H1 (cell line): ENCODE measurements around the gene DSG2. TPM values are rescaled to one million over a fixed set of nuclear protein-coding genes. Genes with fewer than 3 reads are reported as not detected.

ENCODE experiments used
- CTCF ChIA-PET: fragments of 300-600 bp; sonication (Branson Sonifier 250); formaldehyde crosslinking; loops from one replicate; lab custom pipeline; 2021; ENCODE audit not compliant: partially characterized antibody; lab: Charles Lee
- POLR2A ChIA-PET: fragments of 300-600 bp; sonication (Branson Sonifier 250); formaldehyde crosslinking; loops from one replicate; lab custom pipeline; 2021; ENCODE audit warnings: inconsistent platforms; ENCODE audit not compliant: partially characterized antibody; lab: Charles Lee
- DNase-seq, 2 experiments: peaks; one replicate each; pipeline versions ENCODE4 v3.0.0 to v3.0.0-alpha.2; 2010 to 2022; ENCODE audit warnings: low spot score in 2 of 2, low read depth in 1 of 2, mixed read lengths in 1 of 2
- FAIRE-seq: peaks from 2 replicates; lab custom pipeline; 2011; peaks lifted over from hg19 to GRCh38; lab: Jason Lieb, UNC
- H2AFZ ChIP-seq: 2 replicates; pipeline ENCODE4 v1.8.1; 2012; ENCODE audit warnings: low read length, inconsistent platforms
- H2AK5ac ChIP-seq: 2 replicates; pipeline ENCODE4 v1.6.1; 2013; ENCODE audit warnings: low read depth, low read length
- H2BK120ac ChIP-seq: replicated peaks from 2 replicates; pipeline ENCODE3; 2013; ENCODE audit warnings: low read depth, low read length, inconsistent platforms
- H2BK12ac ChIP-seq: 2 replicates; pipeline ENCODE4 v1.6.1; 2013; ENCODE audit warnings: low read depth, low read length
- H2BK15ac ChIP-seq: 2 replicates; pipeline ENCODE4 v1.6.1; 2013; ENCODE audit warnings: low read length
- H2BK20ac ChIP-seq: 2 replicates; pipeline ENCODE4 v1.6.1; 2013; ENCODE audit warnings: low read length
- H2BK5ac ChIP-seq: 2 replicates; pipeline ENCODE4 v1.6.1; 2013; ENCODE audit warnings: low read depth, low read length
- H3K14ac ChIP-seq: 2 replicates; pipeline ENCODE4 v1.6.1; 2013; ENCODE audit warnings: inconsistent platforms; ENCODE audit not compliant: insufficient read length
- H3K18ac ChIP-seq: 2 replicates; pipeline ENCODE4 v1.6.1; 2013; ENCODE audit warnings: low read length; ENCODE audit errors: extremely low read depth
- H3K23ac ChIP-seq: 2 replicates; pipeline ENCODE4 v1.6.1; 2013; ENCODE audit warnings: inconsistent platforms; ENCODE audit not compliant: insufficient read length
- H3K23me2 ChIP-seq: 2 replicates; pipeline ENCODE4 v1.6.1; 2013; ENCODE audit warnings: low read depth, low read length
- H3K27ac ChIP-seq: 2 replicates; pipeline ENCODE4 v1.6.1; 2011; ENCODE audit warnings: low read depth, low read length, inconsistent platforms
- H3K27me3 ChIP-seq, 4 experiments: replicated peaks in 1 of 4; 1 replicate in 1 of 4; 2 replicates in 3 of 4; pipeline versions ENCODE4 v1.6.1 to v1.8.1; 2011 to 2013; ENCODE audit warnings: low read length in 3 of 4, mild to moderate bottlenecking in 3 of 4, inconsistent platforms in 2 of 4, mixed read lengths in 2 of 4, moderate library complexity in 1 of 4; ENCODE audit not compliant: control insufficient read depth in 3 of 4, insufficient read depth in 3 of 4; ENCODE audit errors: extremely low read depth in 1 of 4
- H3K36me3 ChIP-seq, 4 experiments: 2 replicates each; pipeline versions ENCODE4 v1.6.1 to v1.8.1; 2011 to 2013; ENCODE audit warnings: mild to moderate bottlenecking in 4 of 4, low read length in 3 of 4, moderate library complexity in 2 of 4, control low read depth in 1 of 4, inconsistent platforms in 1 of 4; ENCODE audit not compliant: insufficient read depth in 4 of 4, control insufficient read depth in 2 of 4
- H3K4ac ChIP-seq: replicated peaks from 2 replicates; pipeline ENCODE3; 2013; ENCODE audit warnings: low read length, low read depth, mixed read lengths, inconsistent platforms; ENCODE audit not compliant: insufficient read length
- H3K4me1 ChIP-seq, 4 experiments: replicated peaks in 1 of 4; 1 replicate in 1 of 4; 2 replicates in 3 of 4; pipeline versions ENCODE4 v1.6.1 to v1.8.1; 2011 to 2013; ENCODE audit warnings: low read length in 3 of 4, inconsistent platforms in 2 of 4, mixed read lengths in 1 of 4; ENCODE audit not compliant: insufficient read depth in 4 of 4, control insufficient read depth in 3 of 4
- H3K4me2 ChIP-seq, 2 experiments: 2 replicates each; pipeline versions ENCODE4 v1.6.1 to v1.8.1; 2011 to 2013; ENCODE audit warnings: low read depth in 2 of 2, low read length in 2 of 2, control low read depth in 1 of 2, inconsistent platforms in 1 of 2, mild to moderate bottlenecking in 1 of 2; ENCODE audit not compliant: insufficient read depth in 1 of 2
- H3K4me3 ChIP-seq, 4 experiments: fragments of 200-600, 300-600 bp in 1 of 4; sonication (generic), shearing (Covaris generic), sonication (Bioruptor Twin) in 1 of 4; 2 replicates each; pipeline versions ENCODE4 v1.5.1 to v1.8.1; 2011 to 2016; ENCODE audit warnings: low read length in 4 of 4, low read depth in 3 of 4, control low read depth in 2 of 4, inconsistent platforms in 2 of 4, mild to moderate bottlenecking in 2 of 4, mixed read lengths in 1 of 4, moderate library complexity in 1 of 4; ENCODE audit not compliant: insufficient read depth in 2 of 4; ENCODE audit errors: extremely low read depth in 1 of 4
- H3K56ac ChIP-seq: replicated peaks from 2 replicates; pipeline ENCODE3; 2013; ENCODE audit warnings: low read depth, mild to moderate bottlenecking, mixed read lengths, low read length, inconsistent platforms; ENCODE audit not compliant: insufficient read length
- H3K79me1 ChIP-seq: 2 replicates; pipeline ENCODE4 v1.6.1; 2013; ENCODE audit warnings: low read depth, low read length, control low read depth
- H3K79me2 ChIP-seq, 2 experiments: 2 replicates each; pipeline versions ENCODE4 v1.6.1 to v1.8.1; 2012 to 2013; ENCODE audit warnings: low read length in 2 of 2, mild to moderate bottlenecking in 2 of 2, inconsistent platforms in 1 of 2; ENCODE audit not compliant: insufficient read depth in 2 of 2, control insufficient read depth in 1 of 2
- H3K9ac ChIP-seq, 4 experiments: replicated peaks in 1 of 4; 1 replicate in 1 of 4; 2 replicates in 3 of 4; pipeline versions ENCODE4 v1.6.1 to v1.8.1; 2011 to 2013; ENCODE audit warnings: low read depth in 3 of 4, low read length in 3 of 4, control low read depth in 2 of 4, mild to moderate bottlenecking in 2 of 4, moderate library complexity in 2 of 4, inconsistent platforms in 1 of 4; ENCODE audit errors: extremely low read depth in 1 of 4
- H3K9me3 ChIP-seq, 2 experiments: 2 replicates each; pipeline versions ENCODE4 v1.6.1 to v1.8.1; 2012 to 2013; ENCODE audit warnings: mild to moderate bottlenecking in 2 of 2, moderate library complexity in 2 of 2, control low read depth in 1 of 2, inconsistent platforms in 1 of 2, low read depth in 1 of 2, low read length in 1 of 2, mixed read lengths in 1 of 2; ENCODE audit not compliant: insufficient read depth in 2 of 2
- H4K20me1 ChIP-seq, 2 experiments: replicated peaks in 1 of 2; 2 replicates each; pipeline versions ENCODE3 to v1.8.1; 2011 to 2013; ENCODE audit warnings: inconsistent platforms in 2 of 2, low read length in 2 of 2, mild to moderate bottlenecking in 1 of 2; ENCODE audit not compliant: insufficient read depth in 2 of 2, control insufficient read depth in 1 of 2
- H4K5ac ChIP-seq: 2 replicates; pipeline ENCODE4 v1.6.1; 2013; ENCODE audit warnings: low read length, low read depth, mixed read lengths, inconsistent platforms; ENCODE audit not compliant: insufficient read length
- H4K8ac ChIP-seq: 2 replicates; pipeline ENCODE4 v1.8.0; 2013; ENCODE audit warnings: mild to moderate bottlenecking, moderate library complexity, low read length, inconsistent platforms; ENCODE audit not compliant: insufficient read depth; ENCODE audit errors: extremely low read depth
- H4K91ac ChIP-seq: replicated peaks from 2 replicates; pipeline ENCODE3; 2013; ENCODE audit warnings: low read length, mixed read lengths, inconsistent platforms; ENCODE audit not compliant: insufficient read length
- CBX8 ChIP-seq: fragments of 300-800, 300-1000 bp; sonication (generic); IDR thresholded peaks from 2 replicates; pipeline ENCODE4 v1.7.1; 2016; ENCODE audit warnings: low read depth, low read length, borderline replicate concordance
- CREB1 ChIP-seq: IDR thresholded peaks from 2 replicates; pipeline ENCODE4 v1.6.1; 2012; ENCODE audit warnings: inconsistent platforms
- EGR1 ChIP-seq: IDR thresholded peaks from 2 replicates; pipeline ENCODE4 v1.6.1; 2011; ENCODE audit warnings: low read depth, low read length, borderline replicate concordance
- POLR2AphosphoS5 ChIP-seq: IDR thresholded peaks from 2 replicates; pipeline ENCODE4 v1.6.1; 2011; ENCODE audit warnings: low read depth, low read length
- RBBP5 ChIP-seq: IDR thresholded peaks from 2 replicates; pipeline ENCODE4 v1.7.1; 2012; ENCODE audit warnings: low read depth, mild to moderate bottlenecking, inconsistent platforms, low read length, moderate library complexity, borderline replicate concordance
- RNF2 ChIP-seq: fragments of 200-900, 300-1000 bp; sonication (generic); IDR thresholded peaks from 2 replicates; pipeline ENCODE4 v1.7.1; 2016; ENCODE audit warnings: borderline replicate concordance, low read depth, mild to moderate bottlenecking, antibody characterized with exemption, low read length; ENCODE audit not compliant: poor library complexity, severe bottlenecking; ENCODE audit errors: missing control alignments
- SAP30 ChIP-seq: fragments of 300-600 bp; sonication (generic); IDR thresholded peaks from 2 replicates; pipeline ENCODE4 v1.7.1; 2012; ENCODE audit warnings: low read length, moderate library complexity, mild to moderate bottlenecking, inconsistent platforms; ENCODE audit not compliant: insufficient read depth, insufficient replicate concordance
- SUZ12 ChIP-seq: fragments of 200-600 bp; sonication (generic); IDR thresholded peaks from 2 replicates; pipeline ENCODE4 v1.6.1; 2012; ENCODE audit warnings: mild to moderate bottlenecking, inconsistent platforms, low read length, moderate library complexity, mixed read lengths
- TAF7 ChIP-seq: optimal IDR thresholded peaks from 2 replicates; pipeline ENCODE3; 2011; ENCODE audit warnings: low read depth, mild to moderate bottlenecking, inconsistent platforms, low read length, moderate library complexity, borderline replicate concordance
- YY1 ChIP-seq: IDR thresholded peaks from 2 replicates; pipeline ENCODE4 v1.6.1; 2011; ENCODE audit warnings: low read depth, mild to moderate bottlenecking, low read length
- ZNF274 ChIP-seq: IDR thresholded peaks from 2 replicates; pipeline ENCODE4 v1.7.0; 2012; ENCODE audit warnings: low read length, borderline replicate concordance; ENCODE audit errors: extremely low read depth
- polyA plus RNA-seq, 7 experiments: library from polyadenylated mRNA; depleted of rRNA in 3 of 7; stranded (reverse) in 5 of 7; unstranded in 2 of 7; fragments of >200 nt in 5 of 7; fragments of 200-250 nt in 2 of 7; gene quantifications; 1 replicate in 5 of 7; 2 replicates in 1 of 7; 4 replicates in 1 of 7; pipeline versions ENCODE4 v1.2.1 to v1.2.3, GENCODE V29; 2011 to 2013; ENCODE audit warnings: missing spikeins in 2 of 7, mixed read lengths in 2 of 7
- total RNA-seq: library from RNA; stranded (reverse); fragmentation: NEBNext Ultra II Directional; extraction: Animal tissue kit (Norgen Biotek cat#: 25700); gene quantifications from 2 replicates; pipeline ENCODE4 v1.2.1, GENCODE V29; 2021

DSG2 gene
- total and polyA plus RNA-seq, 2 of the 8 experiments (the other 6 are each of a cell fraction or from before 2014, with no cell fraction given): 60.1 to 144 TPM

- Histone ChIP-seq H3K4ac (no peak overlapping the region), H3K4me3 (no peak overlapping the region), H4K8ac (no peak overlapping the region), H3K4me2 (no peak overlapping the region), H3K23me2 (no peaks in the 10 kb centered on the region), H3K18ac (no peak overlapping the region), H2BK15ac (no peak overlapping the region), H3K23ac (no peak overlapping the region), H3K4me1 (no peaks in the 10 kb centered on the region), H3K9me3 (no peaks in the 10 kb centered on the region), H3K79me2 (no peaks in the 10 kb centered on the region), H2BK5ac (no peak overlapping the region), H2AK5ac (no peak overlapping the region), H3K14ac (no peak overlapping the region), H4K91ac (no peak overlapping the region), H3K56ac (no peak overlapping the region), H4K5ac (no peak overlapping the region), H3K9ac (no peak overlapping the region), H2BK120ac (no peak overlapping the region), H2AFZ (no peak overlapping the region), H3K27me3 (no peaks in the 10 kb centered on the region), H3K27ac (no peak overlapping the region), H4K20me1 (no peaks in the 10 kb centered on the region), H2BK20ac (no peak overlapping the region), H3K36me3 (no peaks in the 10 kb centered on the region), H3K79me1 (no peaks in the 10 kb centered on the region), H2BK12ac (no peak overlapping the region)
- ChIA-PET CTCF (interaction anchor here (1.4 kb wide), 1 partner anchor 154 kb away, joined by 4 read pairs; no protein-coding TSS in a partner anchor), POLR2A (no interaction called here)
- DNase-seq: no peak
- TF ChIP-seq SUZ12: no peak
- TF ChIP-seq ZNF274: no peak
- no peak for TF ChIP-seq CBX8
- no peak for TF ChIP-seq EGR1
- no peak for TF ChIP-seq SAP30
- TF ChIP-seq RNF2: no peak
- TF ChIP-seq CREB1: no peak
- no peak for TF ChIP-seq RBBP5
- TF ChIP-seq POLR2AphosphoS5: no peak
- TF ChIP-seq TAF7: no peak
- TF ChIP-seq YY1: no peak
- FAIRE-seq: no peak
Observed at GRCh38 chr18:31491586-31491985, 6.4 kb upstream of the DSG2 start.
